Fibroblast of lung (primary cell): Measurements from ENCODE around the gene DDB1. TPM values are rescaled to one million over a fixed set of nuclear protein-coding genes. Genes with fewer than 3 reads are reported as not detected.

Source experiments
- DNase-seq, 2 donors: peaks; one replicate each; pipeline versions ENCODE4 v3.0.0 to v3.0.0-alpha.2; 2010; ENCODE audit warnings: low read depth in 2 of 2
- H2AFZ ChIP-seq: 2 replicates; pipeline ENCODE4 v1.5.1; 2012; ENCODE audit warnings: low read length, control low read depth, inconsistent platforms
- H3K27ac ChIP-seq: 2 replicates; pipeline ENCODE4 v1.5.1; 2011; ENCODE audit warnings: low read length, control low read depth; ENCODE audit not compliant: insufficient read depth
- H3K27me3 ChIP-seq: 2 replicates; pipeline ENCODE4 v1.5.1; 2011; ENCODE audit warnings: mild to moderate bottlenecking, low read length; ENCODE audit not compliant: control insufficient read depth, insufficient read depth
- H3K36me3 ChIP-seq: 2 replicates; pipeline ENCODE4 v1.5.1; 2011; ENCODE audit warnings: low read length; ENCODE audit not compliant: control insufficient read depth, insufficient read depth
- H3K4me1 ChIP-seq: 2 replicates; pipeline ENCODE4 v1.5.1; 2011; ENCODE audit warnings: low read length; ENCODE audit not compliant: control insufficient read depth, insufficient read depth; ENCODE audit errors: extremely low read depth
- H3K4me2 ChIP-seq: 2 replicates; pipeline ENCODE4 v1.5.1; 2011; ENCODE audit warnings: low read length, control low read depth; ENCODE audit not compliant: insufficient read depth; ENCODE audit errors: extremely low read depth
- H3K4me3 ChIP-seq, 4 experiments: fragments of 200-600 bp in 1 of 4; sonication (generic) in 1 of 4; replicated peaks in 1 of 4; 2 replicates each; pipeline ENCODE4 v1.5.1; 2011 to 2016; ENCODE audit warnings: low read length in 4 of 4, low read depth in 3 of 4, mild to moderate bottlenecking in 3 of 4, control low read depth in 2 of 4, inconsistent platforms in 1 of 4, mixed read lengths in 1 of 4; ENCODE audit not compliant: insufficient read depth in 1 of 4; ENCODE audit errors: control extremely low read depth in 1 of 4
- H3K79me2 ChIP-seq: 2 replicates; pipeline ENCODE4 v1.5.1; 2012; ENCODE audit warnings: mild to moderate bottlenecking, low read length, inconsistent platforms; ENCODE audit not compliant: control insufficient read depth, insufficient read depth
- H3K9ac ChIP-seq: 2 replicates; pipeline ENCODE4 v1.5.1; 2011; ENCODE audit warnings: mild to moderate bottlenecking, low read length, control low read depth; ENCODE audit not compliant: insufficient read depth
- H3K9me3 ChIP-seq: 2 replicates; pipeline ENCODE4 v1.5.1; 2012; ENCODE audit warnings: low read depth, low read length; ENCODE audit not compliant: control insufficient read depth, insufficient read depth
- H4K20me1 ChIP-seq: 2 replicates; pipeline ENCODE4 v1.5.1; 2011; ENCODE audit warnings: low read length; ENCODE audit not compliant: control insufficient read depth, insufficient read depth; ENCODE audit errors: extremely low read depth
- CTCF ChIP-seq, 2 donors: IDR thresholded peaks in 1 of 2; conservative IDR thresholded peaks in 1 of 2; 1 replicate in 1 of 2; 2 replicates in 1 of 2; pipeline ENCODE4 v1.5.1; 2011 to 2012; ENCODE audit warnings: low read length in 2 of 2, control low read depth in 1 of 2, inconsistent platforms in 1 of 2, low read depth in 1 of 2, mild to moderate bottlenecking in 1 of 2
- EZH2 ChIP-seq: IDR thresholded peaks from 2 replicates; pipeline ENCODE4 v1.5.1; 2012; ENCODE audit warnings: low read length, control low read depth, mild to moderate bottlenecking; ENCODE audit errors: missing control alignments
- polyA plus RNA-seq, 2 donors: library from polyadenylated mRNA; depleted of rRNA in 1 of 2; stranded (reverse) in 1 of 2; unstranded in 1 of 2; fragments of >200 nt; gene quantifications; 2 replicates each; pipeline ENCODE4 v1.2.1, GENCODE V29; 2011 to 2012; ENCODE audit warnings: missing spikeins in 1 of 2
- total RNA-seq: library from RNA; depleted of rRNA; stranded (reverse); fragments of >200 nt; gene quantifications from 2 replicates; pipeline ENCODE4 v1.2.1, GENCODE V29; 2014

The DDB1 gene
- total and polyA plus RNA-seq, 2 donors (not counting 1 experiment from before 2014, with no cell fraction given) = 282 to 298 TPM

DNA sequence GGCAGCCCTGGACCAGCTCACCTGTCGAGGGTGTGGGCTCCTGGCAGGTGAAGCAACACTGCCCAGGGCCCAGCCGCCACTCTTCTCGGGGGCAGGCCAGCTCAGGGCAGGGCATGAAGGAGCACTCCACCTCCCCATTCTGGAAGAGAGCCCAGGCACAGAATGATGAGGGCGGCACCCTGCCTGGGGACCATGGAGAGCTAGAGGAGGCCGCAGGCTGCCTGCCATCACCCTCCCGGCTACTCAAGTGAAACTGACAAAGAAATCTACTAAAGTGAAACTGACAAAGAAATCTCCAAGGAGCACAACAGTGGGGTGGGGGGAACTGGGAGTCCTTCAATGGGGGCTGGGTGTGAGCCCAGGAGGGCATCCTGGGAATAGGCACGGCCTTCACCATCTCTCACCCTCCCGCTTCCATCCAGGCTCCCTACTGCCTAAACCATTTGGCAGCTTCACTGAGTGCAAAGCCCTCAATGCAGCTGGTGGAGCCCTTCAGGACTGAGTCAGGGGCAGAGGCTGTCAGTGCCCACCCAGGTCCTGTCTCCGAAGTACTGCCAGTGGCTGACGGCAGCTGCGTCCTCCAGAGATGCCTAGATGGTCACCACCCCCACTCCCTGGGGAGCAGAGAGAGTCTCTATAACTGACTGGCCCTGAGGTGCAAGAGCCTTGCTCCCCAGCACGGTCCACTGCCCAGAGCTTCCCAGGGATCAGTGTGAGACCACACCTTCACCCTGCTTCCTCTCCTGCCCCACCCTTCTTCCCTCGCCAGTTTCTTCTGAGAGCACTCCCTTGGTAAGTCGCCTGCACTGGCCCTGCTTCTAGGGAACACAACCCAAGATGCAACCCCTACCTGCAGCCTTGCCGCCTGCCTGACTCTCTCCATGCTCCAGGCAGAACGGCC lies 59.5 kb downstream of the DDB1 start:
- H3K4me2 ChIP-seq = no peak overlapping the region
- H3K4me3 ChIP-seq = no peak overlapping the region
- H3K4me1 ChIP-seq = no peaks in the 10 kb centered on the region
- no peaks in the 10 kb centered on the region for H3K9me3 ChIP-seq
- TF ChIP-seq EZH2 = no peak
- no peak for TF ChIP-seq CTCF (conservative IDR thresholded peaks at IDR 0.05 in 1 of 2, IDR thresholded peaks at IDR 0.05 in 1 of 2; ENCODE audit: low read depth in 1 of 2, low read length in 2 of 2)
- no peaks in the 10 kb centered on the region for H3K36me3 ChIP-seq
- H2AFZ ChIP-seq = no peak overlapping the region
- no peaks in the 10 kb centered on the region for H3K27me3 ChIP-seq
- H3K27ac ChIP-seq = no peak overlapping the region
- no peaks in the 10 kb centered on the region for H4K20me1 ChIP-seq
- H3K9ac ChIP-seq = no peak overlapping the region
- no peaks in the 10 kb centered on the region for H3K79me2 ChIP-seq
- DNase-seq = no peak

GRCh38 chr11:61272731-61273130 lies 60.2 kb downstream of the DDB1 start:
- H3K27ac ChIP-seq = no peak overlapping the region
- DNase-seq = no peak
- no peaks in the 10 kb centered on the region for H3K9me3 ChIP-seq
- no peaks in the 10 kb centered on the region for H3K4me1 ChIP-seq
- H3K4me3 ChIP-seq = no peak overlapping the region
- no peaks in the 10 kb centered on the region for H4K20me1 ChIP-seq
- no peaks in the 10 kb centered on the region for H3K36me3 ChIP-seq
- H2AFZ ChIP-seq = no peak overlapping the region
- no peaks in the 10 kb centered on the region for H3K79me2 ChIP-seq
- H3K27me3 ChIP-seq = no peaks in the 10 kb centered on the region
- H3K4me2 ChIP-seq = no peak overlapping the region
- no peak for TF ChIP-seq EZH2
- no peak for TF ChIP-seq CTCF (conservative IDR thresholded peaks at IDR 0.05 in 1 of 2, IDR thresholded peaks at IDR 0.05 in 1 of 2; ENCODE audit: low read depth in 1 of 2, low read length in 2 of 2)
- no peak overlapping the region for H3K9ac ChIP-seq

- Histone ChIP-seq H3K27ac (no peak overlapping the region), H3K4me1 (no peaks in the 10 kb centered on the region), H3K9me3 (no peaks in the 10 kb centered on the region), H3K4me2 (no peak overlapping the region), H2AFZ (no peak overlapping the region), H3K36me3 (no peaks in the 10 kb centered on the region), H3K9ac (no peak overlapping the region), H4K20me1 (no peaks in the 10 kb centered on the region), H3K4me3 (no peak overlapping the region), H3K79me2 (no peaks in the 10 kb centered on the region), H3K27me3 (no peaks in the 10 kb centered on the region)
- TF ChIP-seq EZH2 = no peak
- no peak for TF ChIP-seq CTCF (conservative IDR thresholded peaks at IDR 0.05 in 1 of 2, IDR thresholded peaks at IDR 0.05 in 1 of 2; ENCODE audit: low read depth in 1 of 2, low read length in 2 of 2)
- peak; percentile 41 to 47 for DNase-seq
Observed at GRCh38 chr11:61270354-61271076, 62.4 kb downstream of the DDB1 start.
